Fibroblast of the aortic adventitia (primary cell): ENCODE data around the gene DDAH2. TPM values are rescaled to one million over a fixed set of nuclear protein-coding genes. Genes with fewer than 3 reads are reported as not detected.

Source experiments
- DNase-seq: peaks from one replicate; pipeline ENCODE4 v3.0.0-alpha.2; 2010; ENCODE audit warnings: low read depth
- H3K4me3 ChIP-seq: 2 replicates; pipeline ENCODE4 v1.5.1; 2011; ENCODE audit warnings: low read depth, mild to moderate bottlenecking, control low read depth, low read length, moderate library complexity
- CTCF ChIP-seq: IDR thresholded peaks from 2 replicates; pipeline ENCODE4 v1.5.1; 2011; ENCODE audit warnings: mild to moderate bottlenecking, low read length, control low read depth, inconsistent platforms; ENCODE audit not compliant: insufficient read depth
- total RNA-seq: library from RNA; depleted of rRNA; stranded (reverse); fragments of >200 nt; gene quantifications from 2 replicates; pipeline ENCODE4 v1.2.3, GENCODE V29; 2012; ENCODE audit warnings: low replicate concordance

The DDAH2 gene
- total RNA-seq, 1 donor, result 70.5 TPM

- no peak for DNase-seq
- H3K4me3 ChIP-seq, result no peak overlapping the region
- TF ChIP-seq CTCF, result no peak
Observed at GRCh38 chr6:31775184-31775583, 46.1 kb upstream of the DDAH2 start.

- peak; percentile 41 for DNase-seq
- H3K4me3 ChIP-seq, result no peak overlapping the region
- TF ChIP-seq CTCF, result no peak
Observed at GRCh38 chr6:31771992-31772358, 42.9 kb upstream of the DDAH2 start.

DNA sequence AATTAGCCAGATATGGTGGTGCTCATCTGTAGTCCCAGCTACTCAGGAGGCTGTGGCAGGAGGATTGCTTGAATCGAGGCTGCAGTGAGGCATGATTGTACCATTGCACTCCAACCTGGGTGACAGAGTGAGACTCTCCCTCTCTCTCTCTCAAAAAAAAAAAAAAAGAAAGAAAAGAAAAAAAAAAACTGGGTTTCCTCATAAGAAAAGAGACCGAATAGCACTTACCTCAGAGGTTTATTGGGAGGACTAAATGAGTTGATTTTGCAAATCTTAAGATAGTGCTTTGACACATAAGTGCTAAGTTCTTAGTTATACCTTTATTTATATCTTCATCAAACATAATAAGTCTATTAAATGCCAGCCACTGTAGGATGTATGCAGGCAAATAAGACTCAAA is 41.8 kb upstream of the DDAH2 start:
- no peak overlapping the region for H3K4me3 ChIP-seq
- TF ChIP-seq CTCF, result no peak
- DNase-seq, result no peak

DNA sequence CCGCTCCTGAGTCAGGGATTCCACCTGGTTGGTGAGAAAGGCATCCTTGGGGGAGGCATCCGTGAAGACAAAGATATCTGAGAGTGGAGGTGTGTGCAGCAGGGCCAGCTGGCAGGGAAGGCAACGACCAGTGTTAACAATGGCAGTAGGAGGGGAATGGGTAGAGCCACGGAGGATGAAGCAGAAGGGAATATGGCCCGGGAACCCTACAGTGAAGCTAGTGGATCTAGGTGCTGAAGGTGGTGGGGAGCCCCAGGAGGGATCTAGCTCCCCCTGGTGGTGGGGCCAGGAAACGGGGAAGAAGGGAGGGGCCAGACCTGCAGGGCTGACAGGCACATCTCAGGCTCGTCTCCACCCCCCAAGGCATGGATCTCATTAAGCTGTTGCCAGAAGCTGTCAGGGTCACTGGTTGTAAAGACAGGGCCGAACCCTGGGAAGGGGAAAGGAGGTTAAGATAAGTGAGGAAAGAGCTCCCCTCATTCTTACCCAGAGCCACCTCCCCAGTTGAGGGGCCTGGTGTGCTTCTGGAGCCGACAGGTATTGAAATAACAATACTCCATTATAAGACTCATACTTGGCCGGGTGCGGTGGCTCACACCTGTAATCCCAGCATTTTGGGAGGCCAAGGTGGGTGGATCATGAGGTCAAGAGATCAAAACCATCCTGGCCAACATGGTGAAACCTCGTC is 40.7 kb upstream of the DDAH2 start:
- TF ChIP-seq CTCF, result peak; percentile 84
- DNase-seq, result peak; percentile 35
- no peak overlapping the region for H3K4me3 ChIP-seq

GRCh38 chr6:31768363-31769257 is 39.5 kb upstream of the DDAH2 start:
- no peak overlapping the region for H3K4me3 ChIP-seq
- no peak for DNase-seq
- no peak for TF ChIP-seq CTCF

- H3K4me3 ChIP-seq, result no peak overlapping the region
- no peak for DNase-seq
- no peak for TF ChIP-seq CTCF
Observed at GRCh38 chr6:31767096-31767645, 38.1 kb upstream of the DDAH2 start.
